Neuronal stem cell (in vitro differentiated cells): Measurements from ENCODE around the gene RAMP1.
"Not testable (repeated sequence)": the region's sequence is repeated elsewhere in the genome, so short reads cannot be mapped to it uniquely, and the experiment has no call there.

Source experiments
- DNase-seq: peaks from one replicate; pipeline ENCODE4 v3.0.0-alpha.2; 2013; ENCODE audit warnings: low spot score
- H2AFZ ChIP-seq: one replicate; pipeline ENCODE4 v1.6.1; 2013; ENCODE audit warnings: mild to moderate bottlenecking, low read length, inconsistent platforms
- H2AK5ac ChIP-seq: 2 replicates; pipeline ENCODE4 v1.6.1; 2013; ENCODE audit warnings: low read depth, mild to moderate bottlenecking, inconsistent platforms, low read length, moderate library complexity, mixed read lengths
- H2BK120ac ChIP-seq: 2 replicates; pipeline ENCODE4 v1.6.1; 2013; ENCODE audit warnings: low read depth, mild to moderate bottlenecking, inconsistent platforms, low read length, moderate library complexity, mixed read lengths
- H2BK12ac ChIP-seq: one replicate; pipeline ENCODE4 v1.6.1; 2013; ENCODE audit warnings: low read length, inconsistent platforms
- H2BK15ac ChIP-seq: 2 replicates; pipeline ENCODE4 v1.6.1; 2013; ENCODE audit warnings: mild to moderate bottlenecking, low read length, inconsistent platforms, mixed read lengths
- H2BK5ac ChIP-seq: one replicate; pipeline ENCODE4 v1.6.1; 2013; ENCODE audit warnings: inconsistent platforms, mild to moderate bottlenecking, low read length, moderate library complexity
- H3K14ac ChIP-seq: one replicate; pipeline ENCODE4 v1.6.1; 2013; ENCODE audit warnings: low read length, inconsistent platforms
- H3K18ac ChIP-seq: 2 replicates; pipeline ENCODE4 v1.6.1; 2013; ENCODE audit warnings: low read length, inconsistent platforms
- H3K23ac ChIP-seq: 2 replicates; pipeline ENCODE4 v1.6.1; 2013; ENCODE audit warnings: low read depth, mild to moderate bottlenecking, mixed read lengths, low read length, inconsistent platforms; ENCODE audit not compliant: poor library complexity
- H3K27ac ChIP-seq: replicated peaks from 3 replicates; pipeline ENCODE4 v1.5.1; 2013; ENCODE audit warnings: low read length, inconsistent platforms
- H3K27me3 ChIP-seq, 3 experiments: 2 replicates each; pipeline ENCODE4 v1.6.1; 2013; ENCODE audit warnings: low read length in 3 of 3, mild to moderate bottlenecking in 2 of 3, inconsistent platforms in 1 of 3, low read depth in 1 of 3, mixed read lengths in 1 of 3, moderate library complexity in 1 of 3; ENCODE audit not compliant: control insufficient read depth in 3 of 3, insufficient read depth in 3 of 3
- H3K36me3 ChIP-seq, 2 donors: replicated peaks in 1 of 2; 2 replicates each; pipeline ENCODE4 v1.6.1; 2013; ENCODE audit warnings: low read length in 2 of 2; ENCODE audit not compliant: control insufficient read depth in 2 of 2, insufficient read depth in 2 of 2
- H3K4ac ChIP-seq: 2 replicates; pipeline ENCODE4 v1.6.1; 2013; ENCODE audit warnings: inconsistent platforms, mild to moderate bottlenecking, low read length, moderate library complexity
- H3K4me1 ChIP-seq, 2 donors: 1 replicate in 1 of 2; 2 replicates in 1 of 2; pipeline ENCODE4 v1.6.1; 2013; ENCODE audit warnings: low read length in 2 of 2, low read depth in 1 of 2; ENCODE audit not compliant: control insufficient read depth in 2 of 2, insufficient read depth in 1 of 2
- H3K4me2 ChIP-seq: one replicate; pipeline ENCODE4 v1.6.1; 2013; ENCODE audit warnings: mild to moderate bottlenecking, low read length, inconsistent platforms; ENCODE audit not compliant: insufficient read depth, poor library complexity, severe bottlenecking
- H3K4me3 ChIP-seq, 2 donors: 2 replicates each; pipeline ENCODE4 v1.5.1; 2013; ENCODE audit warnings: low read length in 2 of 2, mild to moderate bottlenecking in 2 of 2, inconsistent platforms in 1 of 2, moderate library complexity in 1 of 2
- H3K79me1 ChIP-seq: one replicate; pipeline ENCODE4 v1.6.1; 2013; ENCODE audit warnings: low read depth, mild to moderate bottlenecking, inconsistent platforms, low read length, moderate library complexity
- H3K9ac ChIP-seq: one replicate; pipeline ENCODE4 v1.6.1; 2013; ENCODE audit warnings: mild to moderate bottlenecking, low read depth, low read length, inconsistent platforms; ENCODE audit not compliant: poor library complexity
- H3K9me3 ChIP-seq, 2 donors: replicated peaks in 1 of 2; 2 replicates each; pipeline versions ENCODE3 to v1.6.1; 2013; ENCODE audit warnings: low read length in 2 of 2, mild to moderate bottlenecking in 2 of 2, inconsistent platforms in 1 of 2, low read depth in 1 of 2, mixed read lengths in 1 of 2, moderate library complexity in 1 of 2; ENCODE audit not compliant: control insufficient read depth in 2 of 2, insufficient read depth in 1 of 2
- H4K8ac ChIP-seq: one replicate; pipeline ENCODE4 v1.6.1; 2013; ENCODE audit warnings: low read depth, mild to moderate bottlenecking, inconsistent platforms, low read length, moderate library complexity
- H4K91ac ChIP-seq: one replicate; pipeline ENCODE4 v1.6.1; 2013; ENCODE audit warnings: low read length, low read depth, mild to moderate bottlenecking, inconsistent platforms; ENCODE audit not compliant: poor library complexity
- WGBS, 2 donors: extraction: QIAGEN DNeasy Blood & Tissue Kit; methylation state at CpG; one replicate each; pipeline ENCODE4 v1.1.7; 2013; ENCODE audit warnings: missing lambda C conversion rate in 2 of 2, mixed read lengths in 1 of 2; ENCODE audit not compliant: insufficient read length in 2 of 2, insufficient replicate concordance in 1 of 2; ENCODE audit errors: extremely low coverage in 2 of 2; 5-methylcytosine and 5-hydroxymethylcytosine counted together

The RAMP1 gene

GRCh38 chr2:237841051-237841450 lies 18.4 kb upstream of the RAMP1 start:
- Histone ChIP-seq H2BK15ac (no peak overlapping the region), H4K8ac (no peak overlapping the region), H3K9ac (no peak overlapping the region), H3K9me3 (no peaks in the 10 kb centered on the region), H3K36me3 (no peaks in the 10 kb centered on the region), H3K79me1 (no peaks in the 10 kb centered on the region), H2AFZ (no peak overlapping the region), H3K4me3 (no peak overlapping the region), H3K27me3 (no peaks in the 10 kb centered on the region), H3K4me1 (no peaks in the 10 kb centered on the region), H3K23ac (no peak overlapping the region), H4K91ac (no peak overlapping the region), H3K4me2 (no peak overlapping the region), H2BK12ac (no peak overlapping the region), H2BK5ac (no peak overlapping the region), H3K4ac (no peak overlapping the region), H2AK5ac (no peak overlapping the region), H3K14ac (no peak overlapping the region), H2BK120ac (no peak overlapping the region), H3K27ac (no peak overlapping the region), H3K18ac (no peak overlapping the region)
- DNase-seq, result no peak
- WGBS, 2 donors, result no CpG with 5 or more reads among the region's 4 CpGs

- H3K18ac ChIP-seq, H3K23ac ChIP-seq, H2AK5ac ChIP-seq, H3K79me1 ChIP-seq, H3K4me2 ChIP-seq, H2BK5ac ChIP-seq, DNase-seq, H2AFZ ChIP-seq, H3K27me3 ChIP-seq, H3K36me3 ChIP-seq, H3K27ac ChIP-seq, H3K14ac ChIP-seq, H4K91ac ChIP-seq, H2BK120ac ChIP-seq, H4K8ac ChIP-seq, H3K4me1 ChIP-seq, H3K4ac ChIP-seq, H2BK15ac ChIP-seq, H3K4me3 ChIP-seq, H3K9me3 ChIP-seq, H2BK12ac ChIP-seq: not testable (repeated sequence)
- peak overlapping the region; percentile 21 for H3K9ac ChIP-seq
- no CpG with 5 or more reads among the region's 12 CpGs for WGBS, 2 donors
These were observed 10.5 kb upstream of the RAMP1 start for GRCh38 chr2:237848940-237849339.

GRCh38 chr2:237854295-237854694 lies 5.1 kb upstream of the RAMP1 start:
- H3K27me3 ChIP-seq, result peaks cover 7 to 11% (median 11%) of the 10 kb centered on the region in 3 experiments
- H3K14ac ChIP-seq, result no peak overlapping the region
- H3K4me2 ChIP-seq, result no peak overlapping the region
- no peak overlapping the region for H2AFZ ChIP-seq
- no peak overlapping the region for H3K27ac ChIP-seq
- H2BK120ac ChIP-seq, result no peak overlapping the region
- H3K36me3 ChIP-seq, result no peaks in the 10 kb centered on the region
- H4K8ac ChIP-seq, result no peak overlapping the region
- H3K79me1 ChIP-seq, result no peaks in the 10 kb centered on the region
- peaks cover 0 to 1% of the 10 kb centered on the region in 2 donors for H3K9me3 ChIP-seq
- no peak overlapping the region for H3K9ac ChIP-seq
- H3K23ac ChIP-seq, result no peak overlapping the region
- H3K4me1 ChIP-seq, result peaks cover 9 to 14% of the 10 kb centered on the region in 2 donors
- H2BK12ac ChIP-seq, result no peak overlapping the region
- no peak overlapping the region for H2BK5ac ChIP-seq
- no peak for DNase-seq
- no peak overlapping the region for H3K4ac ChIP-seq
- H2BK15ac ChIP-seq, result no peak overlapping the region
- no peak overlapping the region for H2AK5ac ChIP-seq
- no peak overlapping the region for H3K4me3 ChIP-seq
- no peak overlapping the region for H3K18ac ChIP-seq
- no CpG with 5 or more reads among the region's 3 CpGs for WGBS, 2 donors
- no peak overlapping the region for H4K91ac ChIP-seq

DNA sequence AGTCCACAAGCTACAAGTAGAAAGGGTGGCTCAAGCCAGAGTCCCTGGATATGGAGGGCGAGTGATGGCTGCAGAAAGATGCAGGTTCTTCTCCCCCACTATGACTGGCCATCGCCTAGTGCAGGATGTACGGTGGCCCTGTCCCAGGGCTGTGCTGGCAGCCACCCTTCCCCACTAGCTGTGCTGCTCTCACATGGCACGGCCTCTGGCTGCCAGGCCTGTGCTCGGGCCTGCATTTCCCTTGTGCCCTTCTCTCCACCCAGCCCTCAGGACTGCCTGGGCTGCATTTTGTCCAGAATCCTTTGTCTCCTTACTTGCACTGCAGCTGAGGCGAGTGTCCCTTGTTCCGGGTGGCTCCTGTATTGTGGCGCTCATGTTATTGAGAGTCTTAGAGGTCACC lies 1.6 kb upstream of the RAMP1 start:
- Histone ChIP-seq H3K4me2 (no peak overlapping the region), H3K27me3 (peaks cover 9 to 31% (median 13%) of the 10 kb centered on the region in 3 experiments), H2AFZ (peak overlapping the region; percentile 47), H2AK5ac (no peak overlapping the region), H3K4me1 (peaks cover 9 to 16% of the 10 kb centered on the region in 2 donors), H3K36me3 (no peaks in the 10 kb centered on the region), H3K27ac (no peak overlapping the region), H2BK15ac (peak overlapping the region; percentile 51), H3K4me3 (no peak overlapping the region), H3K14ac (no peak overlapping the region), H2BK5ac (no peak overlapping the region), H3K18ac (peak overlapping the region; percentile 18), H2BK12ac (no peak overlapping the region), H4K91ac (no peak overlapping the region), H3K79me1 (no peaks in the 10 kb centered on the region), H3K9me3 (no peaks in the 10 kb centered on the region), H4K8ac (no peak overlapping the region), H3K4ac (no peak overlapping the region), H2BK120ac (no peak overlapping the region), H3K9ac (no peak overlapping the region), H3K23ac (peak overlapping the region; percentile 15)
- DNase-seq, result no peak
- no CpG with 5 or more reads among the region's 8 CpGs for WGBS, 2 donors
